Naive thymus-derived CD8-positive, alpha-beta T cell (primary cell): Measurements from ENCODE around the gene TLK1. TPM values are rescaled to one million over a fixed set of nuclear protein-coding genes. Genes with fewer than 3 reads are reported as not detected.
A peak's percentile ranks its signal among the peaks of the same experiment; 100 is the strongest.

Experiments used
- ATAC-seq, 2 donors: fragments of 150-1000 bp; cut with Tn5 transposase in 1 of 2; sonication (Bioruptor Pico), chemical (Tn5 transposase) in 1 of 2; 1 replicate in 1 of 2; 2 replicates in 1 of 2; pipeline ENCODE4 v1.10.0; 2021; ENCODE audit warnings: mild to moderate bottlenecking in 2 of 2, moderate library complexity in 2 of 2
- POLR2A ChIA-PET: fragments of 350-600 bp; sonication (Branson Sonifier 250); formaldehyde crosslinking; loops from one replicate; lab custom pipeline; 2021; ENCODE audit warnings: antibody characterized with exemption; lab: Charles Lee
- DNase-seq, 10 donors: peaks; one replicate each; pipeline versions ENCODE4 v3.0.0 to v3.0.0-alpha.2; 2020 to 2022
- H3K27ac Mint-ChIP-seq, 10 donors: one replicate each; pipeline ENCODE4 v1.8.0; 2020 to 2022; ENCODE audit warnings: mild to moderate bottlenecking in 10 of 10, mixed read lengths in 10 of 10, moderate library complexity in 4 of 10, inconsistent platforms in 1 of 10
- H3K27me3 Mint-ChIP-seq, 5 donors: one replicate each; pipeline ENCODE4 v1.8.0; 2021 to 2022; ENCODE audit warnings: mixed read lengths in 5 of 5
- H3K36me3 Mint-ChIP-seq, 3 donors: one replicate each; pipeline ENCODE4 v1.8.0; 2020 to 2022; ENCODE audit warnings: mixed read lengths in 3 of 3, mild to moderate bottlenecking in 2 of 3, inconsistent platforms in 1 of 3
- H3K4me1 Mint-ChIP-seq, 4 donors: one replicate each; pipeline ENCODE4 v1.8.0; 2021 to 2022; ENCODE audit warnings: mixed read lengths in 4 of 4
- H3K4me3 Mint-ChIP-seq, 10 donors: one replicate each; pipeline ENCODE4 v1.8.0; 2020 to 2022; ENCODE audit warnings: mild to moderate bottlenecking in 10 of 10, mixed read lengths in 10 of 10, moderate library complexity in 6 of 10, inconsistent platforms in 1 of 10
- H3K9me3 Mint-ChIP-seq, 9 donors: one replicate each; pipeline ENCODE4 v1.8.0; 2020 to 2022; ENCODE audit warnings: mixed read lengths in 9 of 9, mild to moderate bottlenecking in 3 of 9, inconsistent platforms in 1 of 9, moderate library complexity in 1 of 9
- polyA plus RNA-seq, 3 donors: library from polyadenylated mRNA; unstranded; fragments of 300-500 nt; fragmentation: Illumina TruSeq; gene quantifications; one replicate each; pipeline ENCODE4 v1.2.3, GENCODE V29; 2021
- total RNA-seq, 8 experiments: library from RNA in 2 of 8; stranded (reverse) in 2 of 8; gene quantifications; one replicate each; pipeline ENCODE4 v1.2.3 and lab custom pipeline; 2021 to 2026

The TLK1 gene
- total RNA-seq (100 to 1,000 TPM; 150 to 159 TPM), polyA plus RNA-seq (10 to 100 TPM; 27.3 to 53.7 (median 34.3) TPM), total RNA-seq (lab: John Stamatoyannopoulos, UW) (45.8 to 93.2 (median 74.4) reads per million in 6 experiments)

- Mint-ChIP-seq H3K36me3 (peaks cover 0 to 5% (median 3%) of the 10 kb centered on the region in 3 donors), H3K9me3 (no peaks in the 10 kb centered on the region), H3K27ac (peak within 1 kb of the TSS; percentile 88 to 99 (median 97)), H3K4me1 (peaks cover 29 to 71% (median 60%) of the 10 kb centered on the region in 4 donors), H3K27me3 (no peaks in the 10 kb centered on the region), H3K4me3 (peak within 1 kb of the TSS; percentile 91 to 98 (median 96))
- POLR2A ChIA-PET = interaction anchor here (0.6 to 4.4 kb wide), 11 partner anchors 74 to 274 kb away, joined by 3 to 33 read pairs (median 4); partner anchors contain the start of genes DCAF17, GORASP2 and METTL8
- ATAC-seq (peak; percentile 66 to 75), DNase-seq (peak; percentile 62 to 87 (median 72))
These were observed at the start of gene TLK1 for GRCh38 chr2:171160119-171160955. TSS of gene TLK1 (minus strand) at chr2:171160893. CDS start at chr2:171160428, 465 bp downstream.

- ATAC-seq = no peak
These were observed 49.6 kb upstream of the TLK1 start for GRCh38 chr2:171210216-171210863.

GRCh38 chr2:171208657-171209056 lies 48.0 kb upstream of the TLK1 start:
- H3K4me3 Mint-ChIP-seq = no peak overlapping the region
- no peaks in the 10 kb centered on the region for H3K27me3 Mint-ChIP-seq
- H3K4me1 Mint-ChIP-seq = peaks cover 7 to 19% (median 16%) of the 10 kb centered on the region in 4 donors
- H3K9me3 Mint-ChIP-seq = peaks cover 0 to 4% (median 0%) of the 10 kb centered on the region in 9 donors
- H3K27ac Mint-ChIP-seq = peak overlapping the region in 1 of 10 donors; percentile 40
- no peak for ATAC-seq
- H3K36me3 Mint-ChIP-seq = no peaks in the 10 kb centered on the region
- POLR2A ChIA-PET = no interaction called here
- no peak for DNase-seq

More at GRCh38 chr2:171210216-171210863, 49.6 kb upstream of the TLK1 start:
- POLR2A ChIA-PET = interaction anchor here (1.0 kb wide), 1 partner anchor 32 kb away, joined by 3 read pairs; no protein-coding TSS in a partner anchor
- Mint-ChIP-seq H3K27me3 (no peaks in the 10 kb centered on the region), H3K9me3 (peaks cover 0 to 4% (median 0%) of the 10 kb centered on the region in 9 donors), H3K4me3 (peak overlapping the region; percentile 46 to 87 (median 74)), H3K4me1 (peaks cover 10 to 19% (median 16%) of the 10 kb centered on the region in 4 donors), H3K36me3 (no peaks in the 10 kb centered on the region), H3K27ac (peak overlapping the region; percentile 40 to 93 (median 83))
- DNase-seq = no peak

- Mint-ChIP-seq H3K27me3 (peaks cover 0 to 1% (median 0%) of the 10 kb centered on the region in 5 donors), H3K4me1 (peaks cover 7 to 16% (median 15%) of the 10 kb centered on the region in 4 donors), H3K27ac (no peak overlapping the region), H3K4me3 (no peak overlapping the region), H3K36me3 (no peaks in the 10 kb centered on the region), H3K9me3 (peaks cover 0 to 4% (median 0%) of the 10 kb centered on the region in 9 donors)
- ATAC-seq = no peak
- no peak for DNase-seq
- POLR2A ChIA-PET = no interaction called here
These were observed 45.9 kb upstream of the TLK1 start for GRCh38 chr2:171206422-171207115.

- H3K27me3 Mint-ChIP-seq = peaks cover 0 to 1% (median 0%) of the 10 kb centered on the region in 5 donors
- H3K4me3 Mint-ChIP-seq = no peak overlapping the region
- no peak for DNase-seq
- ATAC-seq = no peak
- peaks cover 3 to 6% (median 5%) of the 10 kb centered on the region in 4 donors for H3K4me1 Mint-ChIP-seq
- no peaks in the 10 kb centered on the region for H3K36me3 Mint-ChIP-seq
- no peak overlapping the region for H3K27ac Mint-ChIP-seq
- peaks cover 0 to 4% (median 0%) of the 10 kb centered on the region in 9 donors for H3K9me3 Mint-ChIP-seq
- POLR2A ChIA-PET = no interaction called here
These were observed 44.9 kb upstream of the TLK1 start for GRCh38 chr2:171205551-171205950.

GRCh38 chr2:171201767-171202166 lies 41.1 kb upstream of the TLK1 start:
- Mint-ChIP-seq H3K4me1 (no peaks in the 10 kb centered on the region), H3K27ac (peak overlapping the region in 1 of 10 donors; percentile 53), H3K9me3 (peaks cover 0 to 3% (median 0%) of the 10 kb centered on the region in 9 donors), H3K36me3 (no peaks in the 10 kb centered on the region), H3K4me3 (no peak overlapping the region), H3K27me3 (peaks cover 0 to 1% (median 0%) of the 10 kb centered on the region in 5 donors)
- POLR2A ChIA-PET = interaction anchor here (0.9 kb wide), 1 partner anchor 11 kb away, joined by 3 read pairs; no protein-coding TSS in a partner anchor
- ATAC-seq (no peak), DNase-seq (no peak)

GRCh38 chr2:171201271-171201670 lies 40.6 kb upstream of the TLK1 start:
- H3K27me3 Mint-ChIP-seq = peaks cover 0 to 1% (median 0%) of the 10 kb centered on the region in 5 donors
- H3K9me3 Mint-ChIP-seq = peaks cover 0 to 3% (median 0%) of the 10 kb centered on the region in 9 donors
- POLR2A ChIA-PET = no interaction called here
- no peaks in the 10 kb centered on the region for H3K36me3 Mint-ChIP-seq
- H3K27ac Mint-ChIP-seq = no peak overlapping the region
- H3K4me3 Mint-ChIP-seq = no peak overlapping the region
- ATAC-seq (no peak), DNase-seq (no peak)
- no peaks in the 10 kb centered on the region for H3K4me1 Mint-ChIP-seq

GRCh38 chr2:171200469-171200868 lies 39.8 kb upstream of the TLK1 start:
- Mint-ChIP-seq H3K27ac (no peak overlapping the region), H3K4me3 (no peak overlapping the region), H3K36me3 (no peaks in the 10 kb centered on the region), H3K4me1 (no peaks in the 10 kb centered on the region), H3K27me3 (peaks cover 0 to 1% (median 0%) of the 10 kb centered on the region in 5 donors), H3K9me3 (no peaks in the 10 kb centered on the region)
- DNase-seq = no peak
- ATAC-seq = no peak
- POLR2A ChIA-PET = no interaction called here

- ATAC-seq = no peak
These were observed 30.3 kb upstream of the TLK1 start for GRCh38 chr2:171191021-171191420.

GRCh38 chr2:171187819-171188218 lies 27.1 kb upstream of the TLK1 start:
- Mint-ChIP-seq H3K9me3 (peaks cover 0 to 2% (median 0%) of the 10 kb centered on the region in 9 donors), H3K4me1 (peaks cover 0 to 2% (median 0%) of the 10 kb centered on the region in 4 donors), H3K36me3 (no peaks in the 10 kb centered on the region), H3K4me3 (no peak overlapping the region), H3K27ac (no peak overlapping the region), H3K27me3 (peaks cover 0 to 6% (median 2%) of the 10 kb centered on the region in 5 donors)
- POLR2A ChIA-PET = no interaction called here
- ATAC-seq (no peak), DNase-seq (no peak)

More at GRCh38 chr2:171191021-171191420, 30.3 kb upstream of the TLK1 start:
- POLR2A ChIA-PET = no interaction called here
- H3K36me3 Mint-ChIP-seq = no peaks in the 10 kb centered on the region
- H3K4me3 Mint-ChIP-seq = no peak overlapping the region
- H3K27ac Mint-ChIP-seq = no peak overlapping the region
- no peaks in the 10 kb centered on the region for H3K9me3 Mint-ChIP-seq
- no peaks in the 10 kb centered on the region for H3K4me1 Mint-ChIP-seq
- no peaks in the 10 kb centered on the region for H3K27me3 Mint-ChIP-seq
- no peak for DNase-seq

- peaks cover 0 to 2% (median 0%) of the 10 kb centered on the region in 9 donors for H3K9me3 Mint-ChIP-seq
- peaks cover 0 to 10% (median 2%) of the 10 kb centered on the region in 5 donors for H3K27me3 Mint-ChIP-seq
These were observed 26.5 kb upstream of the TLK1 start for GRCh38 chr2:171187177-171187576.

GRCh38 chr2:171185941-171186340 lies 25.2 kb upstream of the TLK1 start:
- Mint-ChIP-seq H3K27ac (no peak overlapping the region), H3K9me3 (peaks cover 0 to 2% (median 0%) of the 10 kb centered on the region in 9 donors), H3K4me3 (no peak overlapping the region), H3K27me3 (peaks cover 0 to 10% (median 2%) of the 10 kb centered on the region in 5 donors), H3K4me1 (peaks cover 0 to 2% (median 0%) of the 10 kb centered on the region in 4 donors), H3K36me3 (no peaks in the 10 kb centered on the region)
- POLR2A ChIA-PET = no interaction called here
- DNase-seq (no peak), ATAC-seq (no peak)

More at GRCh38 chr2:171187177-171187576, 26.5 kb upstream of the TLK1 start:
- no peak for ATAC-seq
- no peak for DNase-seq
- POLR2A ChIA-PET = interaction anchor here (0.7 kb wide), 1 partner anchor 132 kb away, joined by 6 read pairs; no protein-coding TSS in a partner anchor
- Mint-ChIP-seq H3K27ac (no peak overlapping the region), H3K36me3 (no peaks in the 10 kb centered on the region), H3K4me3 (no peak overlapping the region), H3K4me1 (peaks cover 0 to 2% (median 0%) of the 10 kb centered on the region in 4 donors)
